ENCODE data around the gene NBL1.

The NBL1 gene

GRCh38 chr1:19676438-19676922 lies 32.4 kb downstream of the NBL1 start:
- no peak for DNase-seq

DNA sequence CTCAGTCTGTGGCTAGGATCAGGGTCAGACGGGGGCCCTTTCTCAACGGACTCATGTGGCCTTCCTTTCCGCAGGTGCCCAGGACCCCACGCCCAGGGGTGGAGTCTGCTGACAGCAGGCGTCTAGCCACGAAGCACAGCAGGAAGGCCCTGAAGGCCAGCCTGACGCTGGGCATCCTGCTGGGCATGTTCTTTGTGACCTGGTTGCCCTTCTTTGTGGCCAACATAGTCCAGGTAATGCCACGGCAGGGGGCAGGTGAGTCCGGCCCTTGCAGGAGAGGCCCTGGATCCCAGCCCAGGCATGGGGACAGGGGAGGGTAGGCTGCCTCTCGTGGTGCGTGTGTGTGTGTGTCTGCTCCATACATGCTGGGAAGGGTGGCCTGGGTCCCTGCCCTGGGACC lies 34.4 kb downstream of the NBL1 start:
- DNase-seq, result no peak

DNA sequence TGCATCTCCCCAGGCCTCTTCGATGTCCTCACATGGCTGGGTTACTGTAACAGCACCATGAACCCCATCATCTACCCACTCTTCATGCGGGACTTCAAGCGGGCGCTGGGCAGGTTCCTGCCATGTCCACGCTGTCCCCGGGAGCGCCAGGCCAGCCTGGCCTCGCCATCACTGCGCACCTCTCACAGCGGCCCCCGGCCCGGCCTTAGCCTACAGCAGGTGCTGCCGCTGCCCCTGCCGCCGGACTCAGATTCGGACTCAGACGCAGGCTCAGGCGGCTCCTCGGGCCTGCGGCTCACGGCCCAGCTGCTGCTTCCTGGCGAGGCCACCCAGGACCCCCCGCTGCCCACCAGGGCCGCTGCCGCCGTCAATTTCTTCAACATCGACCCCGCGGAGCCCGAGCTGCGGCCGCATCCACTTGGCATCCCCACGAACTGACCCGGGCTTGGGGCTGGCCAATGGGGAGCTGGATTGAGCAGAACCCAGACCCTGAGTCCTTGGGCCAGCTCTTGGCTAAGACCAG lies 34.9 kb downstream of the NBL1 start:
- DNase-seq, result no peak

- DNase-seq, result no peak
These were observed 35.6 kb downstream of the NBL1 start for GRCh38 chr1:19679691-19680090.

DNA sequence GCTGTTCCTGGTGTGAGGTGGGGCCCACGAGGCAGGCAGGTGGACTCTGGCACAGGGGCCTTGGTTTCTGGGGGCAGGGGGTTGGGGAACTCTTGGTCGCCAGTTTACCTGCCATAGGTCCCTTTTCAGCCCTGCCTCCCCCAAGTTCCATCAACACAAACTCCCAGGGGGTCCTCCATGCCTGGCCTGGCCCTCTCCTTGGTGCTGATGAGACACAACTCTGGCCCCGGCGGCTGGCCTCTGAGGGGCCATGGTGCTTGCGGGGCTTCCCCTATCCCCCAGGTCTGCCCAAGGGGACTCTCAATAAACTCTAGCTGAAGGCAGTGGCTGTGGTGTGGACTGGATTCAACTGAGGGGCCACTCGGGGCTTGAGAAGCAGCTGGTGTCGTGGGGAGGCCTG lies 36.5 kb downstream of the NBL1 start:
- DNase-seq, result no peak

- DNase-seq, result no peak
These were observed 38.1 kb downstream of the NBL1 start for GRCh38 chr1:19682257-19682656.

GRCh38 chr1:19682901-19683300 lies 38.8 kb downstream of the NBL1 start:
- no peak for DNase-seq

GRCh38 chr1:19683351-19683750 lies 39.2 kb downstream of the NBL1 start:
- no peak for DNase-seq

GRCh38 chr1:19684677-19685076 lies 40.6 kb downstream of the NBL1 start:
- no peak for DNase-seq

GRCh38 chr1:19685994-19686393 lies 41.9 kb downstream of the NBL1 start:
- no peak for DNase-seq

- no peak for DNase-seq
These were observed 43.3 kb downstream of the NBL1 start for GRCh38 chr1:19687414-19687813.

DNA sequence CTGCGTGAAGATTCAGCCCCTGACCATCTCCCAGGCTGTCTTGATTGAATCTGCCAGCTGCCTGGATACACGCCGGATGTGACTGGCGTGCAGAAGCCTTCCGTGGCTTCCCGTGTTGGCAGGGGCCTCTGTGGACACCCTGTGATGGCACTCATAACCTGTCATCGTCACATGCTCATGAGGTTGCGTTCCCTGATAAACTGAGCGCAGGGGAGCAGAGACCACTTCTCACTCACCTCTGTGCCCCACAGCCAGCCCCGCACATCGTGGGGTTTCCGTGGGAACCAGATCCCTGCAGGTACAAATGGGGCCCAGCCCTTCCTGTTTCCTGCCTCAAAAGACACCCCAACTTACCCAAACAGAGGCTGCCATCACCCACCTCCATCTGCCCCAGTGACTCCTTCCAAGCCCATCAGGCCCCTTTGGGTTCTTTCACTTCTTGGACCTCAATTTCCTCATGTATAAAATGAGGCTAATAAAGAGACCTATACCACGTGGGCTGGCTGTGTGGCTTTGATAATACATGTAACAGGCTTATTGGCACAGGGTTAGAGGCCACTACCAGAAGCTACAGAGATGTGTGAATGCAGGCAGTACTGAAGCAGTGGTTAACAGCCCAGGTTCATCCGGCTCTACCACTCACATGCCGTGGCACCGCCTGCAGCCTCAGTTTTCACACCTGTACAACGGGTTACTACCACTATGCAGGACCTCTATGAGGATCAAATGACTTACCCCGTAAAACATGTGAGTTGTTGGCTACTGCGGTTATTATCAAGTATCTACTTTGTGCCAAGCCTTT lies 44.1 kb downstream of the NBL1 start:
- peak in 1 of 2 donors; percentile 34 for DNase-seq

DNA sequence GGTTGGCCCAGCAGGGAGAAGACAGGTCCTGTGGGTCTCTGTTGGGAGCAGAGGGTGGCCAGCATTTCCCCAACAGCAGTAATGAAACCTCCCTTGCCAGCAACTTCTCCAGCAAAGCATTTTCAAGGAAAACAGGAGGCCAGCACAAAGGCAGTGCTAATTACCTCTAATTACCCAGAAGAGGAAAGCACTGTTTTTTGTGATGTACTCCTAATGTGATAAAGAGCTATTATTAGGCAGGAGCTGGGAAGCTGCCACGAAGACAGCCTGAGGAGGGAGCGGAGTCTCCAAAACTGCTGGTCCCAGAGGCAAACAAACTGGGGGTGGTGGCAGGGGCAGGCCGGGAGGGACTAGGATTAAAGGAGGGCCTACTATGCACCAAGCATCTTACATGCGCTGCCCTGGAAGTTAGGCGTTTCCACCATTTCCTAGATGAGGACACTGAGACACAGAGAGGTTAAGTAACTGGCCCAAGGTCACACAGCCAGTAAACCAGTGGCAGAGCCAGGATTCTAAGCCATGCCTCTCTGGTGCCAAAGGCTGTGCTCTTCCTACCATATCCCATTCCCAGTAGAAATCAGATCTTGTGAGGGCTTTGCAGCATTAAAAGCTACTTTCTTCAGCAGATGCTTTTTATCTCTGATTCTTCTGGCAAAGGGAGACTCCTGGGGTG lies 45.1 kb downstream of the NBL1 start:
- DNase-seq, result no peak

DNA sequence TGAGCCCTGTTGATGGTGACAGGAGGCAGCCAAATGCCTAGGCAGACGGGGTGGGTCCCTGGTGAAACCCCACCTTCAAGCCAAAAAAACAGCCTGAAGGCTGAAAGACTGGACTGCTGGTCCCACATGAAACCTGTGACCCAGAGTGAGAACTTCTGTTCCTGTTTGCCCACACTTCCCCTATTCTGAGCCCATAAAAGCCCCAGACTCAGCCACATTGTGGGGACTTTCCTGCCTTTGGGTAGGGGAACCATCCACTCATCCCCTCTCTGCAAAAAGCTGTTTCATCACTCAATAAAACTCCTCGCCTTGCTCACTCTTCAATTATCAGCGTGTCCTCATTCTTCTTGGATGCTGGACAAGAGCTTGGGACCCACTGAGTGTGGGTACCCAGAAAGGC lies 45.7 kb downstream of the NBL1 start:
- no peak for DNase-seq

GRCh38 chr1:19690342-19690741 lies 46.2 kb downstream of the NBL1 start:
- no peak for DNase-seq

DNA sequence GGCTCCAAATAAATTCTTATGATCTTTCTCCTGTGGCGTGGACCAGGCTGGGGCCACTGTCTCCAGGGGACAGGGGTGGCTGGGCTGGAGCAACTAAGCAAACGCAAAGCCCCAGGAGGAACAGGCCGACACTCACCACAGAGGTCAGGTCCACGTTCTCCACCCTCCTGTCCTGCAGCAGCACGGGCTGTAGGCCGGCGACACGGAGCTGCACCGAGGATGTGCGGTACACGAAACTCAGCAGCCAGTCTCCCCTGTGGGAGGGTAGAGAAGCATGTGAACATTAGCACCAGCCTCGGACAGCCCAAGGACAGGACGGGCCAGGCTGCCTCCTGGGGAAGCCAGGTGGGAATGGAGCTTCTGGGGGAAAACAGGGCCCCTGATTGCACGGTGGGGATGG lies 50.2 kb downstream of the NBL1 start:
- no peak for DNase-seq

GRCh38 chr1:19695772-19696171 lies 51.7 kb downstream of the NBL1 start:
- no peak for DNase-seq

DNA sequence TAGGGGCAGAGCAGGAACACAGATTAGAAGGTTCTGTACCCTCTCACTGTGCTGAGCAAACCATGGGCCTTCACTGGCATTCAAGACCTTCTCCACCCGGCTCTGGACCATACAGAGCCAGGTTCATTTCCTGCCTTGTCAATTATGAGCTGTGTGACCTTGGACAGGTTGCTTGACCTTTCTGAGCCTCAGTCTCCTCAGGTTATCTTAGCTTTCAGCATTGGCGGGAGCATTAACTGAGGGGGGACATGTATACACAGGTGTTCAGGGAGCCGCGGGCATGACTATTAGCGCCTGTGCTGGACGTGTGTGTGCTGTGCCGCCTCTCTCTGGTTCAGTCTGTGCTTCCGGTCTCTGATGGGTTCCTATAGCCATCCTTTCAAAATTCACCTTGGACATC lies 52.7 kb downstream of the NBL1 start:
- DNase-seq, result no peak

DNA sequence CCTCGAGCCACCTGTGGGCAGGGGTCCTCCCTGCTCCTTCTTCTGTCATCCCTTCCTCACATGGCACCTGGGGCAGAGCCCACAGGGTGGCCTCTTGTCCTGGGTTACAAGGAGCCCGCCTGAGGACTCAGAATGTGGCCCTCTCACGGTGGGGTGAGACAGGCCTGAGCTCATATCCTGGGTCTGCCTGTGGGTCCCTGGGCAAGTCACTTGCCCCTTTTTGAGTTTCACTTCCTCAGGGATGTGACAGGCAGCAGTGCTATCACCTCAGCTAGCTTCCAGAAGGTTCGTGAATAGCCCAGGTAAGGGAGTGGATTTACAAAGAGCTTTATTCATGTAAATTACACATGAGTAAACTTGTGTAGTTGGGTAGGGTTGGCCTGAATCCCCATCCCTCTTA lies 54.1 kb downstream of the NBL1 start:
- no peak for DNase-seq

DNA sequence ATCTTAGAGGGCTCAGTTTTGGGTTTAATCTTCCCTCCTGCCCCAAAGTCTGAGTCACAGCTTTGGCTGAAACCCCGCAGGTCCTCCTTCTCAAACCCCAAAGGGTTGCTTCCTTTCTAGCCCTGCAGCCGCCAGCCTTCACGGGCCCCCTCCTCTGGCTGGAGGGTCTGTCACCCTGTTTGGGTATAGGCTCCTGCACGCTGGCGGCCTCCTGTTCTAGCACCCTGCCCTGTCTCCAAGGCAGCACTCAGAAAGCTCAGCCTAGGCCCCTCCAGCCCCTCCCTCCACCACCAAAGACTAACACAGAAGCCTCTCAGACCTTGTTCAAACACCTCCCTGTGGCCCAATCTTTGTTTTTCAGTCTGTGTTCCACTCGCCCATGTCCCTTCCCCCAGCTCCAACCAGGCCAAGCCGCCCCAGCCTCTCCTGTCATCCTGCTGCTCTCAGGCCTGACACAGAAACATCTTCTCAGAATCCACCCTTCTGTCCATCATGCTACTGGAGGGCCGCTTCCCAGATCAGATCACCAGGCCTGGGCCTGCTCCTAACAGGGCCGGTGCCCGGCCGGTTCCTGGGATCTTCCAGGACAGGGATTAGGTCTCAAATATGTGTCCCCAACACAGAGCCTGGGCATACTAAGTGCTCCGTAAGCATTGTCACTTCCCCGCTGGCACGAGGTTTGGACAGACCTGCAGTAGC lies 56.1 kb downstream of the NBL1 start:
- no peak for DNase-seq

- DNase-seq, result no peak
These were observed 59.2 kb downstream of the NBL1 start for GRCh38 chr1:19703280-19703679.

DNA sequence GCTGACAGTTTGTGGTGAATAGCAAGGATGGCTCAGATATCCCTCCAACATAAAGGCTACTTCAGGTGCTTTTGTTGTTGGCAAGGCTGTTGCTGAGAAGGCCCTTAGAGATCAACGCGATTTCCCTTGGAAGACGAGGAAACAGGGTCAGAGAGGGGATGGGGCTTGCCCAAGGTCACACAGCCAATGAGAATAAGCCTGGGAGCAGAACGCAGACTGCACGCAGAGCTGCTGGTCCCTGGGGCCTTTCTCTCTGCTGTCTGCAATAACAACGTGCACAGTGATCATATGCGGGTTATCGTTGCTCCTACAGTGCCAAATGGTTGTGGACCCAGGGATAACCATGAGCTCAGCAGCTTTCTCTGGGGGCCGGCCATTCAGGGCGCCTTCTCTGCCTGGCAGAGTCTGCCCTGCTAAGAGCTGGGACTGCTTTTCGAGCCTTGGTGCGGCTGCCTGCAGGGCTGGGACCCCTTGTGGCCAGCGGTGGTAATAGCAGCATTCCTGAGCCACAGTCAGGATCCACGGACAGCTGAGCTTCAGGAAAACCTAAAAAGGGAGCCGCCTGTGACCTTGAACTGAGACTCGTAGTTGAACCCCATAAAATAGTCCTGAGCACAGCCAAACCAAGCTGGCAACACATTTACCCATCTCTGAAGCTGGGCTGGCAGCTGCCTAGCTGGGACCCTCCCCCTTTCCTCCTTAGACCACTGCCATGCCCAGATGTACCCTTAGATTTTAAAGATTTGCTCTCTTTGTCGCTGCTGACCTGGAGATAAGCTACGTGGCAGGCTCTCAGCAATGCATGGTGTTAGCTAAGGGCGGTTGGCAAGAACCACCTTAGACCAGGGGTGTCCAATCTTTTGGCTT lies 60.4 kb downstream of the NBL1 start:
- DNase-seq, result peak; percentile 59 to 63

- no peak for DNase-seq
These were observed 61.4 kb downstream of the NBL1 start for GRCh38 chr1:19705464-19705863.
